Measurements from ENCODE around the gene CPN1. TPM values are rescaled to one million over a fixed set of nuclear protein-coding genes. Genes with fewer than 3 reads are reported as not detected.

CPN1 gene
- total RNA-seq, 1 donor: not detected

- DNase-seq (ENCODE audit: low read depth): no peak
- no peak overlapping the region for H3K4me3 ChIP-seq (ENCODE audit: low read depth, low read length)
- no peak for TF ChIP-seq CTCF (IDR thresholded peaks at IDR 0.05; ENCODE audit: insufficient read depth, low read length)
These were observed 54.3 kb downstream of the CPN1 start for GRCh38 chr10:100027416-100027815.

- H3K4me3 ChIP-seq (ENCODE audit: low read depth, low read length): no peak overlapping the region
- no peak for DNase-seq (ENCODE audit: low read depth)
- no peak for TF ChIP-seq CTCF (IDR thresholded peaks at IDR 0.05; ENCODE audit: insufficient read depth, low read length)
These were observed 56.1 kb downstream of the CPN1 start for GRCh38 chr10:100025576-100025975.

GRCh38 chr10:100024748-100025147, 56.9 kb downstream of the CPN1 start:
- TF ChIP-seq CTCF (IDR thresholded peaks at IDR 0.05; ENCODE audit: insufficient read depth, low read length): no peak
- no peak for DNase-seq (ENCODE audit: low read depth)
- H3K4me3 ChIP-seq (ENCODE audit: low read depth, low read length): no peak overlapping the region

GRCh38 chr10:100022403-100022802, 59.3 kb downstream of the CPN1 start:
- no peak for DNase-seq (ENCODE audit: low read depth)
- no peak for TF ChIP-seq CTCF (IDR thresholded peaks at IDR 0.05; ENCODE audit: insufficient read depth, low read length)
- H3K4me3 ChIP-seq (ENCODE audit: low read depth, low read length): no peak overlapping the region

GRCh38 chr10:100021322-100021721, 60.3 kb downstream of the CPN1 start:
- H3K4me3 ChIP-seq (ENCODE audit: low read depth, low read length): no peak overlapping the region
- no peak for TF ChIP-seq CTCF (IDR thresholded peaks at IDR 0.05; ENCODE audit: insufficient read depth, low read length)
- DNase-seq (ENCODE audit: low read depth): no peak

GRCh38 chr10:100020886-100021253, 60.8 kb downstream of the CPN1 start:
- no peak for TF ChIP-seq CTCF (IDR thresholded peaks at IDR 0.05; ENCODE audit: insufficient read depth, low read length)
- no peak overlapping the region for H3K4me3 ChIP-seq (ENCODE audit: low read depth, low read length)
- DNase-seq (ENCODE audit: low read depth): no peak

- no peak overlapping the region for H3K4me3 ChIP-seq (ENCODE audit: low read depth, low read length)
- DNase-seq (ENCODE audit: low read depth): no peak
- no peak for TF ChIP-seq CTCF (IDR thresholded peaks at IDR 0.05; ENCODE audit: insufficient read depth, low read length)
These were observed 61.4 kb downstream of the CPN1 start for GRCh38 chr10:100020142-100020885.
